ENCODE data around the gene RPS27A. TPM values are rescaled to one million over a fixed set of nuclear protein-coding genes. Genes with fewer than 3 reads are reported as not detected.

The RPS27A gene
- total and polyA plus RNA-seq, 10 of the 15 experiments (the other 5 are each of a cell fraction or from before 2014, with no cell fraction given), result 1,460 to 4,705 (median 1,996) TPM

DNA sequence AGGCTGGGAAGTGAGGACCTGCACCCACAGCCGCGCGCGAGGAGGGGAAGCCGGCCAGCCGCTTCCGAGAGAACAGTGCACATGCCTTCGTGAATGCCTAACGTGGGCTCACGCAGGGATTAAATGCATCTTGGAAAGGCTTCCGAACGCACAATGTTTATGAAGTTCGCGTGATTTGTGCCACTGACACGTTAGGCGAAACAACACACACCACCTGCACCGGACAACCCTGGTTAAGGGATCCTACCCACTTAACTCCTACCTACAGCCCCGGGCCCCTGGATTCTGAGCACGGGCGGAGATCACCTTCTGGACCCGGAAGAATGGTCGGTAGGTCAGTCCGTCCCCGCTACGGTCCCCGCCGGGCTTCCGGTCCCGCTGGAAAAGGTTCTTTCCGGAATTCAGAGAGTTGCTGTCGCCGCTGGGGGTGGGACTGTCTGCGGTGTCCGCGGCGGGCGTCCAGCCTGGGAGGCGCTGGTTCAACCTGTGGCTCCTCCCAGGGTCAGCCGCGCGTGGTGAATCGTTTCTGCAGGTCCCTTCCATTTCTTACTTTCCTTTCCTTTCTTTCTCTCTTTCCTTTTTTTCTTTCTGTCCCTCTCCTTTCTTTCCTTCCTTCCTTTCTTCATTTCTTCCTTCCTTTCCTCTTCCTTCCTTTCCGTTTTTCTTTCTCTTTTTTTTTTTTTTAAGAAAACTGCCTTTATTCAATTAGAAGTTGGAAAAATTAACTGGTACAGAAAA, 36.6 kb downstream of the RPS27A start, which contains the start of gene MTIF2 (continued):
- TF ChIP-seq NR2C1 (IDR thresholded peaks at IDR 0.05), result peak; percentile 90
- peak; percentile 96 for TF ChIP-seq POLR2A (IDR thresholded peaks at IDR 0.05; ENCODE audit: low read depth, low read length)
- TF ChIP-seq BCL11A (IDR thresholded peaks at IDR 0.05; ENCODE audit: low read depth, low read length), result peak; percentile 41; the same call in 1 of the 2 replicates
- no peak for TF ChIP-seq EZH2 (IDR thresholded peaks at IDR 0.05; ENCODE audit: borderline replicate concordance, control insufficient read depth, low read depth, low read length)
- TF ChIP-seq IKZF1 (conservative IDR thresholded peaks at IDR 0.05), result peak; percentile 94
- TF ChIP-seq, protein P1, sequence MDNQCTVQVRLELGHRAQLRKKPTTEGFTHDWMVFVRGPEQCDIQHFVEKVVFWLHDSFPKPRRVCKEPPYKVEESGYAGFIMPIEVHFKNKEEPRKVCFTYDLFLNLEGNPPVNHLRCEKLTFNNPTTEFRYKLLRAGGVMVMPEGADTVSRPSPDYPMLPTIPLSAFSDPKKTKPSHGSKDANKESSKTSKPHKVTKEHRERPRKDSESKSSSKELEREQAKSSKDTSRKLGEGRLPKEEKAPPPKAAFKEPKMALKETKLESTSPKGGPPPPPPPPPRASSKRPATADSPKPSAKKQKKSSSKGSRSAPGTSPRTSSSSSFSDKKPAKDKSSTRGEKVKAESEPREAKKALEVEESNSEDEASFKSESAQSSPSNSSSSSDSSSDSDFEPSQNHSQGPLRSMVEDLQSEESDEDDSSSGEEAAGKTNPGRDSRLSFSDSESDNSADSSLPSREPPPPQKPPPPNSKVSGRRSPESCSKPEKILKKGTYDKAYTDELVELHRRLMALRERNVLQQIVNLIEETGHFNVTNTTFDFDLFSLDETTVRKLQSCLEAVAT (IDR thresholded peaks at IDR 0.05), result peak; percentile 90; the same call in 1 of the 2 replicates
- no peak for TF ChIP-seq HDAC2 (IDR thresholded peaks at IDR 0.05)
- no peak for TF ChIP-seq SMC3 (IDR thresholded peaks at IDR 0.05; ENCODE audit: borderline replicate concordance, low read length)
- TF ChIP-seq, protein P2, sequence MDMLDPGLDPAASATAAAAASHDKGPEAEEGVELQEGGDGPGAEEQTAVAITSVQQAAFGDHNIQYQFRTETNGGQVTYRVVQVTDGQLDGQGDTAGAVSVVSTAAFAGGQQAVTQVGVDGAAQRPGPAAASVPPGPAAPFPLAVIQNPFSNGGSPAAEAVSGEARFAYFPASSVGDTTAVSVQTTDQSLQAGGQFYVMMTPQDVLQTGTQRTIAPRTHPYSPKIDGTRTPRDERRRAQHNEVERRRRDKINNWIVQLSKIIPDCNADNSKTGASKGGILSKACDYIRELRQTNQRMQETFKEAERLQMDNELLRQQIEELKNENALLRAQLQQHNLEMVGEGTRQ (IDR thresholded peaks at IDR 0.05; ENCODE audit: borderline replicate concordance, low read depth, low read length), result no peak
- TF ChIP-seq, protein P3, sequence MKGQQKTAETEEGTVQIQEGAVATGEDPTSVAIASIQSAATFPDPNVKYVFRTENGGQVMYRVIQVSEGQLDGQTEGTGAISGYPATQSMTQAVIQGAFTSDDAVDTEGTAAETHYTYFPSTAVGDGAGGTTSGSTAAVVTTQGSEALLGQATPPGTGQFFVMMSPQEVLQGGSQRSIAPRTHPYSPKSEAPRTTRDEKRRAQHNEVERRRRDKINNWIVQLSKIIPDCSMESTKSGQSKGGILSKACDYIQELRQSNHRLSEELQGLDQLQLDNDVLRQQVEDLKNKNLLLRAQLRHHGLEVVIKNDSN (IDR thresholded peaks at IDR 0.05; ENCODE audit: borderline replicate concordance, extremely low read length, insufficient read depth, low read depth, low read length), result no peak
- TF ChIP-seq, protein P4, sequence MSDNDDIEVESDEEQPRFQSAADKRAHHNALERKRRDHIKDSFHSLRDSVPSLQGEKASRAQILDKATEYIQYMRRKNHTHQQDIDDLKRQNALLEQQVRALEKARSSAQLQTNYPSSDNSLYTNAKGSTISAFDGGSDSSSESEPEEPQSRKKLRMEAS (IDR thresholded peaks at IDR 0.05; ENCODE audit: low read depth, low read length), result peak; percentile 48; the same call in 1 of the 2 replicates
- TF ChIP-seq, protein P5, sequence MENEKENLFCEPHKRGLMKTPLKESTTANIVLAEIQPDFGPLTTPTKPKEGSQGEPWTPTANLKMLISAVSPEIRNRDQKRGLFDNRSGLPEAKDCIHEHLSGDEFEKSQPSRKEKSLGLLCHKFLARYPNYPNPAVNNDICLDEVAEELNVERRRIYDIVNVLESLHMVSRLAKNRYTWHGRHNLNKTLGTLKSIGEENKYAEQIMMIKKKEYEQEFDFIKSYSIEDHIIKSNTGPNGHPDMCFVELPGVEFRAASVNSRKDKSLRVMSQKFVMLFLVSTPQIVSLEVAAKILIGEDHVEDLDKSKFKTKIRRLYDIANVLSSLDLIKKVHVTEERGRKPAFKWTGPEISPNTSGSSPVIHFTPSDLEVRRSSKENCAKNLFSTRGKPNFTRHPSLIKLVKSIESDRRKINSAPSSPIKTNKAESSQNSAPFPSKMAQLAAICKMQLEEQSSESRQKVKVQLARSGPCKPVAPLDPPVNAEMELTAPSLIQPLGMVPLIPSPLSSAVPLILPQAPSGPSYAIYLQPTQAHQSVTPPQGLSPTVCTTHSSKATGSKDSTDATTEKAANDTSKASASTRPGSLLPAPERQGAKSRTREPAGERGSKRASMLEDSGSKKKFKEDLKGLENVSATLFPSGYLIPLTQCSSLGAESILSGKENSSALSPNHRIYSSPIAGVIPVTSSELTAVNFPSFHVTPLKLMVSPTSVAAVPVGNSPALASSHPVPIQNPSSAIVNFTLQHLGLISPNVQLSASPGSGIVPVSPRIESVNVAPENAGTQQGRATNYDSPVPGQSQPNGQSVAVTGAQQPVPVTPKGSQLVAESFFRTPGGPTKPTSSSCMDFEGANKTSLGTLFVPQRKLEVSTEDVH (IDR thresholded peaks at IDR 0.05; ENCODE audit: low read depth, partially characterized antibody), result peak; percentile 96
- TF ChIP-seq ZNF217 (IDR thresholded peaks at IDR 0.05), result no peak
- TF ChIP-seq SMAD1 (IDR thresholded peaks at IDR 0.05; ENCODE audit: low read depth, partially characterized antibody), result peak; percentile 41
- TF ChIP-seq KLF5 (IDR thresholded peaks at IDR 0.05; ENCODE audit: partially characterized antibody), result peak; percentile 76
- TF ChIP-seq, protein P6, sequence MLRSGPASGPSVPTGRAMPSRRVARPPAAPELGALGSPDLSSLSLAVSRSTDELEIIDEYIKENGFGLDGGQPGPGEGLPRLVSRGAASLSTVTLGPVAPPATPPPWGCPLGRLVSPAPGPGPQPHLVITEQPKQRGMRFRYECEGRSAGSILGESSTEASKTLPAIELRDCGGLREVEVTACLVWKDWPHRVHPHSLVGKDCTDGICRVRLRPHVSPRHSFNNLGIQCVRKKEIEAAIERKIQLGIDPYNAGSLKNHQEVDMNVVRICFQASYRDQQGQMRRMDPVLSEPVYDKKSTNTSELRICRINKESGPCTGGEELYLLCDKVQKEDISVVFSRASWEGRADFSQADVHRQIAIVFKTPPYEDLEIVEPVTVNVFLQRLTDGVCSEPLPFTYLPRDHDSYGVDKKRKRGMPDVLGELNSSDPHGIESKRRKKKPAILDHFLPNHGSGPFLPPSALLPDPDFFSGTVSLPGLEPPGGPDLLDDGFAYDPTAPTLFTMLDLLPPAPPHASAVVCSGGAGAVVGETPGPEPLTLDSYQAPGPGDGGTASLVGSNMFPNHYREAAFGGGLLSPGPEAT (IDR thresholded peaks at IDR 0.05; ENCODE audit: low read depth), result peak; percentile 96

Data from GM12878 (cell line).